SHP77 treated with DMSO at 0.1 percent for 48 hours (cell line): ENCODE measurements around the gene MPRIP.

Experiments
- DNase-seq: peaks from one replicate; lab custom pipeline; 2025; lab: John Stamatoyannopoulos, UW

MPRIP gene

GRCh38 chr17:17214646-17215436 lies 172.6 kb downstream of the MPRIP start:
- no peak for DNase-seq

DNA sequence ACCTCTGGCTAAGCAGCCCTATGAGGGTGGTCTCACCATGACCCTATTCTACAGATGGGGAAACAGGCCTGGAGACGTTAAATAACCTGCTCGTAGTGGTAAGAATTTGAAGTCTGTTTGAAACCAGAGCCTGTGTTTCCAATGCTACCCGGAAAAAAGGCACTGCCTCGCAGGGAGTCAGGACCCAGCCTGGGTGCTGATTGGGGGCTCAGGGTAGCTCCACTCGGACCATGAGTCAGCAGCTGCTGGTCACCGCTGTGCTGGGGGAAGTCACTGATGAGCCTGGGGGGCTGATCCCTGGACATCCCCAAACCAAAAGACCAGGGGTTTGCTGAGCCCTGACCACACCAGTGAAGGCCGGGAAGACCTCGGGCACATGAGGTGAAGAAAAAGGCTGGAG lies 173.3 kb downstream of the MPRIP start:
- no peak for DNase-seq

GRCh38 chr17:17216236-17216635 lies 174.0 kb downstream of the MPRIP start:
- DNase-seq: no peak

DNA sequence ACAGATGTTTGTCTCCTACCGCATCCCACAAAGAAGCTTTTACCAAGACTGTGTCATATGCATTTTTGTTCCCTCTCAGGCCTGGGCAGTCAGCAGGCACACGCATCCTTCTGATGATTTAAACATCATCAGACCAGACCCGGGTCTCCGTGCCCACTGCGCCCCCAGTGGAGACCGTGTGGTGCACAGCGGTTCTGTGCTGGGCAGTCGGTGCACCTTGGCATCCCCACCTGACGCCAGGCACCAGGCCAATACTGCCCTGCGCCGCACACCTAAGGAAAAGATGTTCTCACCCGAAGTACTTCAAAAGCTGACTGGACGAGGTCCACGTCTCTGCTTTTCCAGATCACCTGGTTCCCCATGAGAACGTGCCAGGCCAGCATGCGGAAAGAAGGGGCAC lies 174.5 kb downstream of the MPRIP start:
- no peak for DNase-seq

DNA sequence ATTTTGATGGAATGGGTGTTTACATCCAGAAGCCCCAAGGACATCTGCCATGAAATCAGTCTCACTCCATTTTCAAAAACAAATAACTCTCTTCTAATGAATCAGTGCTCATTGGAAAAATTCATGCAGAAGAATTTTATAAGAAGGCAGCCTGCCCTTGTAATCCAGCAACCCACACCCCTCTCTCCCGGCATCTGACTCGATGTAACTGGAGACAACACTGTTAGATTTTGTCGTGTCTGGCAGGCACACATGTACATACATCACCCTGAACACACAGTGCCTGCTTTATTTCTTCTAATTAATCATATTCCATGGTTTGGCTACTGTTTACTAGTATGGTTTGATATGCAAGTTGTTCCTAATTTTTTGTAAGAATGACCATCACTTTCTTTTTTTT lies 175.7 kb downstream of the MPRIP start:
- DNase-seq: no peak

GRCh38 chr17:17220529-17220928 lies 178.3 kb downstream of the MPRIP start:
- no peak for DNase-seq

DNA sequence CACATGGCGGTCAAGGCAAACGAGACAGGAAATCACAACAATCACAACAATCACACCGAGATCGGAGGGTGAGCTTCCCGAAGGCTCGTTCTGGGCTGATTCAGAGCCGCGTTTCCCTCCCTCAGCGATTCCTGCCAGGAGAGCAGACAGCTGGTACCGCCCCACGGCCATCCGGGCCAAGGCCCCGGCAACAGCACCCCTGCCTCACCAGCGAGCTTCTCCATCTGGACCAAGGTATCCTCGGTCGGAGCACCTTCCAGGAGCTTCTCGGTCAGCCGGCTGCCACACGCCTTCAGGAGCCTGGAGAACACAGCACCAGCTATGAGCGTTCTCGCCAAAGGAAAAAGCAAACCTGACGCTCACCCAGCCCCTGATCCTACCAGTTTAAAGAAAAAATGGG lies 179.1 kb downstream of the MPRIP start:
- DNase-seq: no peak

DNA sequence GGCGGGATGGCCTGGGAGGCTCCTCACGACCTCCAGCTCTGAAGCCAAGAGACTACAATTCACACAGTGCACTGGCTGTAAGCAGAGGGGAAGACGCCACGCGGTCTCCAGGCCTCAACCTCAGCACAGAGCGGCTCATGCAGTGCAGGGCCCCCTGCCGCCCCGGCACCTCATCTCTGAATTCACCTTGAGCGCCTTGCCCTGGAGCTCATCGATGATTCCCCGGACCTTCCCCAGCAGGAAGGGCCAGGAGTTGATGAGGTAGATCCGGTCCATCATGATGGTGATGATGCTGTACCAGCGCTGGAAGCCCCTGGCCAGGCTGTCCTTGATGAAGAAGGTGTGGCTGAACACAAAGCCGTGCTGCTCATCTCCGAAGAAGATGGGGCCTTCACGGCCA lies 181.5 kb downstream of the MPRIP start:
- no peak for DNase-seq

DNA sequence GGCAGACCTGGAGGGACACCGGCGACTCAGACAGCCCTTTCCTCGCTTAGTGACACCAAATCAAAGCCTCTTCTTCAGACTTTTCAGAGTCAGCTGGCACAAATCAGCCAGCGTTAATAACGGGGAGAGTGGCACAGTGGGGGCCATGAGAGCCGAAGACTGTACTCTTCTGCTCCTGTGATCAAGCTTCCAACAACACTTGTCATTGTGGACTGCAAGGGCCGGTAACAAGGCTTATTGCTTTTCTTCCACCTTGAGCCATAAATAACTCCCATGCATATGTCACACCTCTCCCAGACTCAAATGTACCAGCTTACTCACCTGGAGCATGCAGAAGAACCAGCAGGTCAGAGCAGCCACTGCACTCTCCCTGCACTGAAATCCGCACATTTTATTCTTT lies 181.9 kb downstream of the MPRIP start:
- DNase-seq: no peak

- DNase-seq: no peak
These were observed 183.6 kb downstream of the MPRIP start for GRCh38 chr17:17225901-17226300.

DNA sequence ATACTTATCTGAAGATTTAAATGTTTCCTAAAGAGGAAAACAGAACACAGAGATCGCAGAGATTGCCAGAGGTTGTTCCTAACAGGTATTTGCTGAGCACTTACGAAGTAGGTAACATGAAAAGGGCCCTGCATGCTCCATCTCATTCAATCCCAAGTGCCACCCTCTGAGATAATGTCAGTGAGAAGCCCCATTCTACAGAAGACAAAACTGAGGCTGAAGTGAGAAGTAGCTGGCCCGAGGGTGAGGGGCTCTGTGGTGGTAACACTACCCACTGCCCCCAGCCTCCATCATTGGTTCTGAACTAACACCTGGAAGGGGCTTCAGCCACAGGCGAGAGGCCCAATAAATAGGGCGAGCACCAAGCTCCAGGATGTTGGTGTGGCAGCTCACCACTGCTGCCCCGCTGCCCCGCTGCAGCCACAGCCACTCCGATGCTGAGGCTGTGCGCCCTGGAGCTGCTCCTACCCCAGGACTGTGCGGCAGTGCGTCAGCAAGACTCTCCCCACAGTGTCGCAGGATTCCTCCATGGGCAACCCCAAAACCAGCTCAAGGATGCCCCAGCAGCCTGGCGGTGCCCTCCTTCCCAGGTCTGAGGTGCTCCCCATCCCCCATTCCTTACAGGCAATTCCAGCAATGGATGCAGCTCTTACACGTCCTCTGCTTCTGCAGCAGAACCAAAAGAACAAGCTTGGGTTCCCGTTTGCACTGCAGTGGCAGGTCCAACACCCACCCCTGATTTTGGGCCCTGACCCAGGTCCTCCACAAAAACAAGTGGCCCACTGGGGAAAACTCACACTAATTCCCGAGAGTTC lies 184.4 kb downstream of the MPRIP start:
- DNase-seq: no peak

- DNase-seq: no peak
These were observed 185.6 kb downstream of the MPRIP start for GRCh38 chr17:17227608-17228520.

- DNase-seq: no peak
These were observed 186.4 kb downstream of the MPRIP start for GRCh38 chr17:17228521-17229279.

GRCh38 chr17:17229416-17230384 lies 187.4 kb downstream of the MPRIP start:
- no peak for DNase-seq

GRCh38 chr17:17231621-17232302 lies 189.5 kb downstream of the MPRIP start:
- no peak for DNase-seq

GRCh38 chr17:17232303-17232621 lies 190.0 kb downstream of the MPRIP start:
- no peak for DNase-seq

DNA sequence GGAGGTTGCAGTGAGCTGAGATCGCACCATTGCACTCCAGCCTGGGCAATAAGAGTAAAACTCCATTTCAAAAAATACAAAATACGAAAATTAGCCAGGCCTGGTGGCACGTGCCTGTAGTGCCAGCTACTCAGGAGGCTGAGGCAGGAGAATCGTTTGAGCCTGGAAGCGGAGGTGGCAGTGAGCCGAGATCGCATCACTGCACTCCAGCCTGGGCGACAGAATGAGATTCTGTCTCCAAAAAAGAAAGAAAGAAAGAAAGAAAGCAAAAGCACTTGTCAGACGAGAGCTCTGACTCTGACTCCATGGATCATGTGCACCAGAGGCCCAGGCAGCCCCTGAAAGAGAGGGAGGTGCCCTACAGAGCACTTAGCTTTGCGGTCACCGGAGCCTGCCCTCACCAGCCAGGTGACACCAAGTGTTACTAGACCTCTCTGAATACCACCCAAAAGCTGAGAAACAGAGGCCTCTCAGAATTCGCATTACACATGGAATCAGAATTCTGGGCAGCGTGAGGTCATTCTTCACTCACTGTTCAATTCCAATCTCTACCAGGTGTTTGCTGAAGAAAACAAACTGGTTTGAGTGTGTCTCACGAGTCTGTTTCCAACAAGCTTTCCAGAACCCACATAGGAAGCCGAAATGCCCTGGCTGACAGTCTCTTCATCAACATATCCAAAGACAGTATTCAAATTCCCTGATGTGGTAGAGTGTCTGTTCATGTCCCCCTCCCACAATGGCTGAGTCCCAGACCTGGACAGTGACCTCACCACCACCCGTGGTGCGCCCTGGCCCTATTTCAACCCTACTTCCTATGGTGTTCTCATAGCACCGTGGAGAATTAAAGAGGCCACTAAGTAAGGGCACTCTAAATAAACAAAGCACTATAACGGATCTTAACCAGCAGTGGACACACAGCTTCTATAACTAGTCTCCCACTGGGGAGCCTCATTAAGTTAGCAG lies 193.2 kb downstream of the MPRIP start:
- DNase-seq: no peak

DNA sequence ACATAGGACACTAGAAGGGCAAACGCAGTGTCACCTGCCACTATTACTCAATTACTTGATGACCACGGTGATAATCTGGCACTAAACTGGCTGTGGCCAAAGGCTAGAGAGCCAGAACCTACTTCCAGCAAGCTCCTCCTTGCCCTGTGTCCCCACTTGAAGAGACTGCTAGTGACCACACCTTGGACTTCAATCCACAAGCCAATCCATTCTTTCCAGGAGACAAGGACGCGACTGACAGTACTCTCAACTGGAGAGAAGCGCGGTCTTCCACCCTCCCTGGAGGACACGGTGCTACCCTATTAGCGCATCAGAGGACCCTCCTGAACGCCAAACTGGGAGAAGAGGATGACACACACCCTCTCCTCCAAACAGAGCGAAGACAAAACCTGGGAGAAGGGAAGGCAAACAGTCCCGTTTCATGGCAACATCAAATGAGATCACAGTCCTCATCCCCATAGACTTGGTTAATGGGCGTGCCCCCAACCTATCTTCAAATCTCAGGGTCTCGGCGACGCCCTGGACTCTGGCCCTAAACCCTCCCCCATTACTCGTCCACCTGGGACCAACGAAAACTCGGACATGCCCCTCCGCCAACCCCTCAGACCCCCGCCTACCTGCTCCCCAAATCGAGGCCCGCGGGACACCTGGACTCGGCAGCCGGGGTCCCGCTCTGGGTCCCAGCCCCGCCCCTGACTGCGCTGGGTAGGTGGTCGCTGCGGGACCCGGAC lies 194.2 kb downstream of the MPRIP start:
- DNase-seq: no peak
